GM21529 (cell line): ENCODE results near the gene LDB2.
"Not testable (repeated sequence)": the region's sequence is repeated elsewhere in the genome, so short reads cannot be mapped to it uniquely, and the experiment has no call there.

ENCODE experiments used
- ATAC-seq: cut with Tn5 transposase; IDR thresholded peaks from one replicate; pipeline ENCODE4 v1.9.1; 2021; ENCODE audit not compliant: unreplicated experiment

LDB2 gene

GRCh38 chr4:16897991-16898827, at the start of gene LDB2:
TSS of gene LDB2 (minus strand) at chr4:16898645.
- ATAC-seq = no peak

- no peak for ATAC-seq
These were observed 44.0 kb upstream of the LDB2 start for GRCh38 chr4:16942491-16942890.

- no peak for ATAC-seq
These were observed 40.7 kb upstream of the LDB2 start for GRCh38 chr4:16939178-16939577.

GRCh38 chr4:16938512-16939040, 40.1 kb upstream of the LDB2 start:
- no peak for ATAC-seq

- ATAC-seq = no peak
These were observed 33.2 kb upstream of the LDB2 start for GRCh38 chr4:16931339-16932305.

- ATAC-seq = no peak
These were observed 27.8 kb upstream of the LDB2 start for GRCh38 chr4:16926214-16926613.

GRCh38 chr4:16918716-16919115, 20.3 kb upstream of the LDB2 start:
- ATAC-seq = not testable (repeated sequence)

GRCh38 chr4:16916719-16917337, 18.4 kb upstream of the LDB2 start:
- peak; percentile 99 for ATAC-seq

- ATAC-seq = no peak
These were observed 17.6 kb upstream of the LDB2 start for GRCh38 chr4:16916031-16916430.

- ATAC-seq = no peak
These were observed 15.8 kb upstream of the LDB2 start for GRCh38 chr4:16914208-16914607.

GRCh38 chr4:16912896-16913295, 14.5 kb upstream of the LDB2 start:
- no peak for ATAC-seq

GRCh38 chr4:16909281-16909680, 10.8 kb upstream of the LDB2 start:
- ATAC-seq = no peak

- no peak for ATAC-seq
These were observed 10.1 kb upstream of the LDB2 start for GRCh38 chr4:16908377-16909021.

GRCh38 chr4:16900325-16900724, 1.9 kb upstream of the LDB2 start:
- no peak for ATAC-seq

GRCh38 chr4:16896881-16897750, 1.3 kb downstream of the LDB2 start:
- ATAC-seq = no peak

- ATAC-seq = no peak
These were observed 4.0 kb downstream of the LDB2 start for GRCh38 chr4:16894406-16894805.

- no peak for ATAC-seq
These were observed 5.2 kb downstream of the LDB2 start for GRCh38 chr4:16893141-16893651.

GRCh38 chr4:16890651-16891050, 7.8 kb downstream of the LDB2 start:
- ATAC-seq = no peak

GRCh38 chr4:16889945-16890344, 8.5 kb downstream of the LDB2 start:
- no peak for ATAC-seq
